Liver (tissue), 3 donors: ENCODE data around the gene CLEC4E.

Experiments
- GABPA ChIP-seq, 2 donors: IDR thresholded peaks in 1 of 2; conservative IDR thresholded peaks in 1 of 2; 2 replicates each; pipeline ENCODE4 v1.6.1; 2016; ENCODE audit warnings: antibody characterized with exemption in 2 of 2, mild to moderate bottlenecking in 1 of 2, moderate library complexity in 1 of 2
- MAX ChIP-seq: IDR thresholded peaks from 2 replicates; pipeline ENCODE4 v1.6.1; 2016; ENCODE audit warnings: antibody characterized with exemption
- TF ChIP-seq, protein P1 (sequence below): fragments of 150-350 bp; IDR thresholded peaks from 2 replicates; pipeline ENCODE4 v1.5.1; 2017; ENCODE audit warnings: improper control_type of control experiment, low read depth, low read length; ENCODE audit not compliant: missing input control
- donor health status: healthy.
- donor health status: healthy.

GRCh38 chr12:8508223-8508622 is 32.5 kb downstream of the CLEC4E start:
- TF ChIP-seq GABPA (IDR thresholded peaks at IDR 0.05 in 1 of 2, conservative IDR thresholded peaks at IDR 0.05 in 1 of 2): no peak
- TF ChIP-seq, protein P1, sequence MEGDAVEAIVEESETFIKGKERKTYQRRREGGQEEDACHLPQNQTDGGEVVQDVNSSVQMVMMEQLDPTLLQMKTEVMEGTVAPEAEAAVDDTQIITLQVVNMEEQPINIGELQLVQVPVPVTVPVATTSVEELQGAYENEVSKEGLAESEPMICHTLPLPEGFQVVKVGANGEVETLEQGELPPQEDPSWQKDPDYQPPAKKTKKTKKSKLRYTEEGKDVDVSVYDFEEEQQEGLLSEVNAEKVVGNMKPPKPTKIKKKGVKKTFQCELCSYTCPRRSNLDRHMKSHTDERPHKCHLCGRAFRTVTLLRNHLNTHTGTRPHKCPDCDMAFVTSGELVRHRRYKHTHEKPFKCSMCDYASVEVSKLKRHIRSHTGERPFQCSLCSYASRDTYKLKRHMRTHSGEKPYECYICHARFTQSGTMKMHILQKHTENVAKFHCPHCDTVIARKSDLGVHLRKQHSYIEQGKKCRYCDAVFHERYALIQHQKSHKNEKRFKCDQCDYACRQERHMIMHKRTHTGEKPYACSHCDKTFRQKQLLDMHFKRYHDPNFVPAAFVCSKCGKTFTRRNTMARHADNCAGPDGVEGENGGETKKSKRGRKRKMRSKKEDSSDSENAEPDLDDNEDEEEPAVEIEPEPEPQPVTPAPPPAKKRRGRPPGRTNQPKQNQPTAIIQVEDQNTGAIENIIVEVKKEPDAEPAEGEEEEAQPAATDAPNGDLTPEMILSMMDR: no peak
- no peak for TF ChIP-seq MAX
